ENCODE data around the gene CLEC16A.

The CLEC16A gene

DNA sequence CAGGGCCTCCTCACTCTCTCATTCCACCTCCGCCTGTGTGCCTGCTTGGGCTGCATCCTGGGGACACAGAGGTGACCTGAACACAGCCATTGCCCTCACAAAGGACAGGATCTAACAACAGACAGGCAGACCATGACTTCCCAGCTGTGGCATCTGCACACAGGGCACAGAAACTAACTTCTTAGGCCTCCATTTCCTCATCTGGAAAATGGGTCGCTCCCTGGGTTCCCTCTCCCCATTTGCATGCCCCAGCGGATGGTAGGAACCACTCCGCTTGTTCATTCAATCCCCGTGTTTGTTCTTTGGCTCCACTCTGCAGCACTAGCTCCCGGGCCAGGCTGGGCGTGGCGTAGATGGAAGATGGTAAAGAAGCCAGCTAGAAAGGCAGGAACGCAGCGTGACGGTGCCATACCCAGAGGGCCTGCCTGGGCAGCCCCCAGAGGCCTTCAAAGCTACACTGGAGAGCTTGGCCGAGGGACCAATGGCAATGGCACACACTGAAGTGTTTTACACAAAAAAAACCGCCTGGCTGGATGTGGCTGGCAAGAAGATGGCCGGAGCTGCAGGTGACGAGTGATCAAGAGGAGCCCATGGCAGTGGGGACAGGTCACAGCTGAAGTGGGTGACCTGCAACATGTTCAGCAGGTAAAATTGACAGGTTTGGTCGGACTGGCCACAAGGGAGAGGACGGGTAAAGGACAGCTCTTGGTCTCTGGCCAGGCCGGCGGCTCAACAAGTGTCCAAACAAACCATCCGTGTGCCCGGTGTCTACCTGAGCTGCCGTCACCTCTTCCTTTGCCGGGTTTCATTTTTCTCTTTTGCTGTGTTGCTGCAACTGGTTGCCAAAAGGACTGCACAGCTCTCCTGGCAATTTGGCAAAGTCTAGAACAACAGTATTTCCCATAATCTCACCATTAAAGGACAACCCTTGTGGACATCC lies 244.7 kb downstream of the CLEC16A start:
- DNase-seq (ENCODE audit: low read depth in 2 of 3, low spot score in 2 of 3) = no peak

- DNase-seq (ENCODE audit: low read depth in 2 of 3, low spot score in 2 of 3) = no peak
These were observed 246.5 kb downstream of the CLEC16A start for GRCh38 chr16:11190588-11191560.

GRCh38 chr16:11191665-11192064 lies 247.3 kb downstream of the CLEC16A start:
- DNase-seq (ENCODE audit: low read depth in 2 of 3, low spot score in 2 of 3) = no peak

- DNase-seq (ENCODE audit: low read depth in 2 of 3, low spot score in 2 of 3) = no peak
These were observed 249.1 kb downstream of the CLEC16A start for GRCh38 chr16:11193494-11193893.

GRCh38 chr16:11194913-11195312 lies 250.5 kb downstream of the CLEC16A start:
- no peak for DNase-seq (ENCODE audit: low read depth in 2 of 3, low spot score in 2 of 3)

GRCh38 chr16:11196286-11196828 lies 252.0 kb downstream of the CLEC16A start:
- no peak for DNase-seq (ENCODE audit: low read depth in 2 of 3, low spot score in 2 of 3)

- no peak for DNase-seq (ENCODE audit: low read depth in 2 of 3, low spot score in 2 of 3)
These were observed 254.0 kb downstream of the CLEC16A start for GRCh38 chr16:11198375-11198774.

DNA sequence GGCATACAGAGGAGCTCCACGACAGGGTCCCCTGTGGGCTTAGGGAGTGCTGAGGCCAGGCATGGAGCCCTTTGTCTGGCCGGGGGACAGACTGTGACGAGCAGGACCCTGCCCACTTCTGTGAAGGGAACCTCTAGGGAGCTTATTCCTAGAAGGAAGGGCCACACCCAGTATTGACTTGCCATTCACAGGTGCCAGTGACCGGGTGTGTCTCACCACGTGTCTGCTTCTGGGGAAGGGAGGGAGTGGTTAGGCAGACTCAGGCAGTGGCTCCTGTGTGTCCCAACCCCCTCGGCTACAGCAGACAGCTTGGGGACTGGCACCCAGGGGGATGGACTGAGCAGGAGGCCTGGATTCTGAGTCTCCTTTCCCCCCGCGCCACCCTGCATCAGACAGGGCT lies 254.5 kb downstream of the CLEC16A start:
- no peak for DNase-seq (ENCODE audit: low read depth in 2 of 3, low spot score in 2 of 3)

GRCh38 chr16:11200592-11200991 lies 256.2 kb downstream of the CLEC16A start:
- no peak for DNase-seq (ENCODE audit: low read depth in 2 of 3, low spot score in 2 of 3)

DNA sequence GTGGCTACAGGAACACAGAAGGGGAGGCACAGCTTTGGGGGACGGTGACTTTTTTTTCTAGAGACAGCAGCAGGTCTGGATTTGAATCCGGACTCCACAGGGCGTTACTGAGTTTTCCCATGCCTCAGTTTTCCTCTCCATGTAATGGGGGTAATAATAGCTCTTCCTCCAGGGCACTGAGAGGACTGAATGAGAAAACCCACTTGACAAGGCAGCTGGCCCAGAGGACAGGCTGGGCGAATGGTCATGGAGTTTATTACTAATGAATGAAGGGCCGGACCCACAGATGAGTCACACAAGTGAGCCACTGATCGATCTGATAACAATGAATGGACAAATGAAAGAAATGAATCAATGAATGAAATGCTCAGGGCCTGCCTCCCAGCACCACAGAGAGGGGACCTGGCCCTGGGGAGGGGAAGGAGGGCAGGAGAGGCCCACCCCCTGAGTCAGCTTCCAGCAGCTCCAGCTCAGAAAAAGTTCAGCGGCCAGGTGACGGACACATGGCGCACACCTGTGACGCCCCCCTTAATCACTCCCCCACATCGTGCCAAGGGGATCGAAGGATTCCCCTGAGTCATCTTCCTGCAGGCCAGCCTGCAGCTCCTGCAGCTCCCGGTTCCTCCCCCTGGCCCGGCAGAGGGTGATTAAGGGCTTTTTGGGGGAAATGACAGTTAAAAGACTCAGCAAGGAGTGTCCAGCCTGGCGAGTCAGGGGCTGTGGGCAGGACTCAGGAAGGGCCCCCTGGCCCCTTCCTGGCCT lies 257.3 kb downstream of the CLEC16A start:
- DNase-seq (ENCODE audit: low read depth in 2 of 3, low spot score in 2 of 3) = no peak

DNA sequence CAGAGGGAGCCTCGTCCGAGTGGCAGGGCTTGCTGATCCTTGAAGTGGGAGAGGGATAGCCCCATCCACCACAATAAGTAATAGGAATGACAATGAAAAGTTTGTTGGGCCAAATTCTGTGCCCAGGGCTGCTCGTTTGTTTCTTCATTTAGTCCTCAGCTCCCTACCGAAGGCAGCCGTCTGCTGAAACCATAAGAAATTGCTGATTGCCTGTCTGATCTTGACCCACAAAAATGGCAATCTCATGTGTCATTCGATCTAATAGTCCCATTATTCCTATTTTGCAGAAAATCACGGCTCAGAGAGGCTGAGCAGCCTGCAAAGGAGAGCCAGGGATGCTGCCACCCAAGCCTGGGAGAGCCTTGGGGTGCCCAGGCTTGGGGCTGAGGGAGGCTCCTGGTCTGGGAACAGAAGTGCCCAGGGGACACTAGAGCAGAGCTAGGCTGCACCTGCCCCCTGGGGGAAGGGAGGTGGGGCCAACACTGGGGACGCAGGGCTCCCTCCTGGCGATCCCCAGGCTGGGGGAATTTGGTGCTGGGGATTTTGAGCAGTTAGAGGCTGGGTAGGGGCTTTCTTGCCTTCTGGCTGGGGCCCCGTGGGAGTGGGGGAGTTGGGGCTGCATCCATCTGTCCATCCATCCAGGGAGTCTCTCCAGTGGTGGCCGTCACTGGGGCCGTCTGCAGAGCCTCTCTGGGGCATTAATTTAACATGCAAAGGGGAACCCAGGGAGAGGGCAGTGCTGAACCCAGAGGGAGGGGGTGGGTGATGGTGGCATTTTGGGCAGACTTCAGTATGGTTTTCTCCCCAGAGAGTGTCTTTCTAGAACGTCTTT lies 258.1 kb downstream of the CLEC16A start:
- DNase-seq (ENCODE audit: low read depth in 2 of 3, low spot score in 2 of 3) = no peak

- DNase-seq (ENCODE audit: low read depth in 2 of 3, low spot score in 2 of 3) = no peak
These were observed 258.8 kb downstream of the CLEC16A start for GRCh38 chr16:11203111-11203623.

DNA sequence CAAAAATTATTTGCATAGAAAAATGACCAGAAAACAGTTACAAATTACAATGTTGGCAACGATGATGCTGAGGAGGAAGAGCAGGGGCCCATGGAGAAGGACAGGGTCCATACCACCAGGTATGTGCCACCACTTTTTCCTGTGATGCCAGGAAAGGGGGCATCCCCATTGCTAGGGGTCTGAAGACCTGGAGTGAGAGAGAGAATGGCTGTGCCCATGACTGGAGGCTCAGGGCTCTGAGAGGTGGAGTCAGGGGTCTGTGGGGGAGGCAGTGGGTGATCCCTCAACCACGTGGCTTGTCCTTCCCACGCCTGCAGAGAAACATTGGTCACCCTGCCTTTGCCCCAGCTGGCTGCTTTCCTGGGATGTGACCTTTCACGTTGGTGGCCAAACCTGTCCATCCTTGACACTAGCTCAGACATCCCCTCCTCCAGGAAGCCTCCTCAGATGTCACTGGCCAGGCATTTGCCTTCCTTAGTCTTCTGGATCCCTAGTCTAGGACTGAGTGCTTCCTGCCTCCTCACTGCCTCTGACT lies 260.2 kb downstream of the CLEC16A start:
- DNase-seq (ENCODE audit: low read depth in 2 of 3, low spot score in 2 of 3) = no peak

DNA sequence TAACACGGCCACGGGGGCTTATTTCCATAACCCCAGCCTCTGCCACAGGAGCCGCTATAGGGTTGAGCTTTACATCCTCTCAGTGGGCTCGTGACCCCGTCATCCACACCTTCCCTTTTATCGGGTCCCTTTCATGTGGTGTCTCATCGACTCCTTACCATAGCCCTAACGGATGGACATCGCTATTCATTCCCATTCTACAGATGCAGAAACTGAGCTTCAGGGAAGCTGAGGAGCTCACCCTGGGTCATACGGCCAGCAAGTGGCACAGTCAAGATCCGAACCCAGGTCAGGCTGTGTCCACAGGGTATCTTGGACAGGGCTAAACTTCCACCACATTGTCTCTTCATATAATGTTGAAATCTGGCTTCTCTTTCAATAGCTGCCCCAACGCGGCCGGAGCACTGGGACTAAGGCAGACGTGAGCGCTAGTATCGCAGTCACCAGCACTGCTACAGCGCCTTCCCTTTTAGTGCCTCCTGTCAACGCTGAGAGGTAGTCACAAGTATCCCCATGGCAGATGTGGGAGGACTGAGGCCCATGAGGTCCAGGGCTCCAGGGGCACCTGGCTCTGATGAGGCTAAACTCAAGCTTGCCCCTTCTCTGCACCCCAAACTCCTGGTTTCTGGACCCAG lies 260.8 kb downstream of the CLEC16A start:
- no peak for DNase-seq (ENCODE audit: low read depth in 2 of 3, low spot score in 2 of 3)

DNA sequence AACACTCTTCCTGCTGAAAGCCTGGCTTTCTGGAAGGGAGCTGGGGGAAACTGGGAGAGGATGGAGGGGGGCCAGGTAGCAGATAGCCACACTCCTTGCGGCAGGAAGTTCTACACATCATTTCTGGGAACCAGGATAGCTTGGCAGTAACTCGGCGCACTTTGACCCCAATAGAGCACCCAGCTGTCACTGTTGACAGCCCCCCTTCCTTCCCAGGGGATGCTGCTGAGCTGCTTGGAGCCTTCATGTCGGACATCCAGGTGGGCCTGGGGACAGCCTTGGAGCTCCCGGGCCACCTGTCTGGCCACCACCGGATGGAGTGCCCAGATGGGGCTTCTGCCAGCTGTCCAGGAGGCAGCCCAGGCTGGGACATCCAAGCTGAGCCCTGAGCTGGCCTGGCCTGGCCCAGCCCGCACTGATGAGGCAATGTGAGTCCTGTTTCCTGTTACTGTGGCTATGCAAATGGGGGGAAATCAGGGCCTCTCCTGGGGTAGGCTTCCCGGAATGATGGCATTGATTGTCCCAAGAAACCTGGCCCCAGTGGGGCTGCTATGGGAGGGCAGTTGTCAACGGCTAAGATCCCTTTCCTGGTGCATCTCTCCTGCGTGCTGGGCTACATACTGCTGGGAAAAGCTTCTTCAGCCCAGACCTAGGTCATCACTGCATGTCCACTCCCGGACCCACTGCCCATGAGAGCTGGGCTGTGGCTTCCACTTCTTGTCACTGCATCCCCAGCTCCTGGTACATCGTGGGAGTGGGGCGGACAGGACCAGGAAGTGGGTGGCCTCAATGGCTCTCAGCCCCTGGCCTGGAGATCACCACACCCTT lies 261.6 kb downstream of the CLEC16A start:
- DNase-seq (ENCODE audit: low read depth in 2 of 3, low spot score in 2 of 3) = no peak

DNA sequence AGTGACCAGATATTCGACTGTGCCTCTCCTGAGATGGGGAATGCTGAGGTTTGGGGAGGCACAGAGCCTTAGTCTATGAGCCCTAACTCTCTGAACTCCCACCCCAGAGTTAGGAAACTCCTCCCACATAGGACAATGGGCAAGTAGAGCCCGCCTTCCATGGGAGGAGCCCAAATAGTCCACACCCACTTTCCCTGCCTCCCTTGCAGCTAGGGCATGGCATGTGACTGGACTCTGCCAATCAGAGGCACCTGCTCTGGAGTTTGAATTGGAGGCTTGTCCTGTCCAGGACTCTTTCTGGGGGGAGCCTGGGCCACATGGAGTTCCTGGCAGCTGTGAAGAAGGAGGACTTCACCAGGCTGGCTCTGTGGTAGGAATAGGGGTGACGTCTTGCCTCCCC lies 263.3 kb downstream of the CLEC16A start:
- no peak for DNase-seq (ENCODE audit: low read depth in 2 of 3, low spot score in 2 of 3)

- DNase-seq (ENCODE audit: low read depth in 2 of 3, low spot score in 2 of 3) = no peak
These were observed 264.7 kb downstream of the CLEC16A start for GRCh38 chr16:11208916-11209665.
